ENCODE measurements around the gene PPP1R13L.
A peak's percentile ranks its signal among the peaks of the same experiment; 100 is the strongest.
"Not testable (repeated sequence)": the region's sequence is repeated elsewhere in the genome, so short reads cannot be mapped to it uniquely, and the experiment has no call there.

The PPP1R13L gene

GRCh38 chr19:45404557-45405434 lies at the start of gene PPP1R13L:
PPP1R13L (minus strand) TSS chr19:45405069; CDS start chr19:45398318, 6,751 bp downstream.
- peak in 2 of 4 experiments; percentile 38 to 57 for DNase-seq (ENCODE audit: low read depth in 4 of 4, low spot score in 1 of 4)

- no peak for DNase-seq (ENCODE audit: low read depth in 4 of 4, low spot score in 1 of 4)
These were observed 47.0 kb upstream of the PPP1R13L start for GRCh38 chr19:45451850-45452387.

- no peak for DNase-seq (ENCODE audit: low read depth in 4 of 4, low spot score in 1 of 4)
These were observed 46.4 kb upstream of the PPP1R13L start for GRCh38 chr19:45451131-45451849.

GRCh38 chr19:45450012-45450333 lies 45.1 kb upstream of the PPP1R13L start:
- DNase-seq (ENCODE audit: low read depth in 4 of 4, low spot score in 1 of 4) = no peak

GRCh38 chr19:45448887-45449299 lies 44.0 kb upstream of the PPP1R13L start:
- no peak for DNase-seq (ENCODE audit: low read depth in 4 of 4, low spot score in 1 of 4)

- DNase-seq (ENCODE audit: low read depth in 4 of 4, low spot score in 1 of 4) = no peak
These were observed 43.5 kb upstream of the PPP1R13L start for GRCh38 chr19:45448425-45448756.

- DNase-seq (ENCODE audit: low read depth in 4 of 4, low spot score in 1 of 4) = no peak
These were observed 42.1 kb upstream of the PPP1R13L start for GRCh38 chr19:45446944-45447343.

- DNase-seq (ENCODE audit: low read depth in 4 of 4, low spot score in 1 of 4) = no peak
These were observed 41.4 kb upstream of the PPP1R13L start for GRCh38 chr19:45446295-45446694.

GRCh38 chr19:45445139-45445538 lies 40.3 kb upstream of the PPP1R13L start:
- DNase-seq (ENCODE audit: low read depth in 4 of 4, low spot score in 1 of 4) = no peak

GRCh38 chr19:45444318-45445041 lies 39.6 kb upstream of the PPP1R13L start:
- peak in 2 of 4 experiments; percentile 53 to 62 for DNase-seq (ENCODE audit: low read depth in 4 of 4, low spot score in 1 of 4)

GRCh38 chr19:45443462-45444317 lies 38.8 kb upstream of the PPP1R13L start:
- peak in 1 of 4 experiments; percentile 57 for DNase-seq (ENCODE audit: low read depth in 4 of 4, low spot score in 1 of 4)

- no peak for DNase-seq (ENCODE audit: low read depth in 4 of 4, low spot score in 1 of 4)
These were observed 38.1 kb upstream of the PPP1R13L start for GRCh38 chr19:45442778-45443461.

GRCh38 chr19:45442408-45442777 lies 37.5 kb upstream of the PPP1R13L start:
- DNase-seq (ENCODE audit: low read depth in 4 of 4, low spot score in 1 of 4) = no peak

- DNase-seq (ENCODE audit: low read depth in 4 of 4, low spot score in 1 of 4) = no peak
These were observed 36.2 kb upstream of the PPP1R13L start for GRCh38 chr19:45440873-45441654.

- no peak for DNase-seq (ENCODE audit: low read depth in 4 of 4, low spot score in 1 of 4)
These were observed 35.4 kb upstream of the PPP1R13L start for GRCh38 chr19:45440259-45440638.

GRCh38 chr19:45439569-45440258 lies 34.8 kb upstream of the PPP1R13L start:
- DNase-seq (ENCODE audit: low read depth in 4 of 4, low spot score in 1 of 4) = peak; percentile 58 to 77 (median 73)

GRCh38 chr19:45439190-45439568 lies 34.3 kb upstream of the PPP1R13L start:
- no peak for DNase-seq (ENCODE audit: low read depth in 4 of 4, low spot score in 1 of 4)

GRCh38 chr19:45437328-45437727 lies 32.5 kb upstream of the PPP1R13L start:
- no peak for DNase-seq (ENCODE audit: low read depth in 4 of 4, low spot score in 1 of 4)

- not testable (repeated sequence) for DNase-seq (ENCODE audit: low read depth in 4 of 4, low spot score in 1 of 4)
These were observed 27.7 kb upstream of the PPP1R13L start for GRCh38 chr19:45432543-45432942.
